Upper lobe of left lung (tissue), 4 donors: ENCODE data around the gene ATP5MK.

Experiments
- EP300 ChIP-seq, 4 donors: sonication (generic); formaldehyde crosslinking; IDR thresholded peaks; one replicate each; pipeline ENCODE4 v1.5.1; 2017; ENCODE audit warnings: antibody characterized with exemption in 4 of 4, control low read depth in 2 of 4
- TF ChIP-seq, protein P1 (sequence below), 6 experiments: fragments of 450-650 bp in 4 of 6; fragments of 200-600 bp in 2 of 6; sonication (generic) in 2 of 6; IDR thresholded peaks; one replicate each; pipeline ENCODE4 v1.5.1; 2016 to 2019; ENCODE audit warnings: antibody characterized with exemption in 6 of 6

GRCh38 chr10:103397191-103397825, 1.0 kb upstream of the ATP5MK start:
- TF ChIP-seq, protein P1, sequence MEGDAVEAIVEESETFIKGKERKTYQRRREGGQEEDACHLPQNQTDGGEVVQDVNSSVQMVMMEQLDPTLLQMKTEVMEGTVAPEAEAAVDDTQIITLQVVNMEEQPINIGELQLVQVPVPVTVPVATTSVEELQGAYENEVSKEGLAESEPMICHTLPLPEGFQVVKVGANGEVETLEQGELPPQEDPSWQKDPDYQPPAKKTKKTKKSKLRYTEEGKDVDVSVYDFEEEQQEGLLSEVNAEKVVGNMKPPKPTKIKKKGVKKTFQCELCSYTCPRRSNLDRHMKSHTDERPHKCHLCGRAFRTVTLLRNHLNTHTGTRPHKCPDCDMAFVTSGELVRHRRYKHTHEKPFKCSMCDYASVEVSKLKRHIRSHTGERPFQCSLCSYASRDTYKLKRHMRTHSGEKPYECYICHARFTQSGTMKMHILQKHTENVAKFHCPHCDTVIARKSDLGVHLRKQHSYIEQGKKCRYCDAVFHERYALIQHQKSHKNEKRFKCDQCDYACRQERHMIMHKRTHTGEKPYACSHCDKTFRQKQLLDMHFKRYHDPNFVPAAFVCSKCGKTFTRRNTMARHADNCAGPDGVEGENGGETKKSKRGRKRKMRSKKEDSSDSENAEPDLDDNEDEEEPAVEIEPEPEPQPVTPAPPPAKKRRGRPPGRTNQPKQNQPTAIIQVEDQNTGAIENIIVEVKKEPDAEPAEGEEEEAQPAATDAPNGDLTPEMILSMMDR (IDR thresholded peaks at IDR 0.05) = no peak
- no peak for TF ChIP-seq EP300 (IDR thresholded peaks at IDR 0.05)
